Nephron (organoid): ENCODE measurements around the gene NEDD4L.

Experiments used
- H3K27ac Mint-ChIP-seq, 3 experiments: 2 replicates each; pipeline ENCODE4 v1.8.0; 2020; ENCODE audit warnings: mixed read lengths in 3 of 3, mild to moderate bottlenecking in 2 of 3, moderate library complexity in 1 of 3
- H3K27me3 Mint-ChIP-seq: 2 replicates; pipeline ENCODE4 v1.8.0; 2021; ENCODE audit warnings: low read depth, mild to moderate bottlenecking, moderate library complexity, mixed read lengths
- H3K36me3 Mint-ChIP-seq: 2 replicates; pipeline ENCODE4 v1.8.0; 2020; ENCODE audit warnings: low read depth, mixed read lengths
- H3K4me1 Mint-ChIP-seq: 2 replicates; pipeline ENCODE4 v1.8.0; 2020; ENCODE audit warnings: mixed read lengths
- H3K4me3 Mint-ChIP-seq, 3 experiments: 2 replicates each; pipeline ENCODE4 v1.8.0; 2020; ENCODE audit warnings: mild to moderate bottlenecking in 3 of 3, mixed read lengths in 3 of 3, moderate library complexity in 2 of 3
- H3K9me3 Mint-ChIP-seq: 2 replicates; pipeline ENCODE4 v1.8.0; 2020; ENCODE audit warnings: mixed read lengths
- CTCF ChIP-seq, 3 experiments: fragments of 200-600 bp; sonication (generic); IDR thresholded peaks; one replicate each; pipeline ENCODE4 v1.5.0; 2021; ENCODE audit warnings: antibody characterized with exemption in 3 of 3; ENCODE audit not compliant: unreplicated experiment in 3 of 3

The NEDD4L gene

GRCh38 chr18:58013241-58014211, 30.5 kb upstream of the NEDD4L start:
- Mint-ChIP-seq H3K36me3 (peaks cover 7% of the 10 kb centered on the region), H3K27me3 (peaks cover 4% of the 10 kb centered on the region), H3K27ac (peak overlapping the region; percentile 60 to 97 (median 72)), H3K4me1 (no peaks in the 10 kb centered on the region), H3K4me3 (no peak overlapping the region), H3K9me3 (peaks cover 17% of the 10 kb centered on the region)
- TF ChIP-seq CTCF (IDR thresholded peaks at IDR 0.05; ENCODE audit: unreplicated experiment in 3 of 3) = no peak

- H3K36me3 Mint-ChIP-seq = peaks cover 7% of the 10 kb centered on the region
These were observed 28.8 kb upstream of the NEDD4L start for GRCh38 chr18:58015065-58015780.

GRCh38 chr18:58017267-58017666, 26.8 kb upstream of the NEDD4L start:
- peaks cover 3% of the 10 kb centered on the region for H3K27me3 Mint-ChIP-seq
- no peak overlapping the region for H3K4me3 Mint-ChIP-seq
- no peaks in the 10 kb centered on the region for H3K4me1 Mint-ChIP-seq
- peak overlapping the region in 1 of 3 experiments; percentile 84 for H3K27ac Mint-ChIP-seq
- peaks cover 7% of the 10 kb centered on the region for H3K36me3 Mint-ChIP-seq
- TF ChIP-seq CTCF (IDR thresholded peaks at IDR 0.05; ENCODE audit: unreplicated experiment in 3 of 3) = no peak
- H3K9me3 Mint-ChIP-seq = peaks cover 17% of the 10 kb centered on the region

More at GRCh38 chr18:58015065-58015780, 28.8 kb upstream of the NEDD4L start:
- Mint-ChIP-seq H3K9me3 (peaks cover 17% of the 10 kb centered on the region), H3K4me3 (no peak overlapping the region), H3K27me3 (peaks cover 4% of the 10 kb centered on the region), H3K27ac (peak overlapping the region in 1 of 3 experiments; percentile 44), H3K4me1 (no peaks in the 10 kb centered on the region)
- no peak for TF ChIP-seq CTCF (IDR thresholded peaks at IDR 0.05; ENCODE audit: unreplicated experiment in 3 of 3)

- no peaks in the 10 kb centered on the region for H3K4me1 Mint-ChIP-seq
- peaks cover 3% of the 10 kb centered on the region for H3K27me3 Mint-ChIP-seq
- H3K27ac Mint-ChIP-seq = no peak overlapping the region
- TF ChIP-seq CTCF (IDR thresholded peaks at IDR 0.05; ENCODE audit: unreplicated experiment in 3 of 3) = no peak
- peaks cover 12% of the 10 kb centered on the region for H3K9me3 Mint-ChIP-seq
- H3K4me3 Mint-ChIP-seq = no peak overlapping the region
- H3K36me3 Mint-ChIP-seq = peaks cover 7% of the 10 kb centered on the region
These were observed 23.4 kb upstream of the NEDD4L start for GRCh38 chr18:58020567-58021107.

- Mint-ChIP-seq H3K9me3 (peaks cover 5% of the 10 kb centered on the region), H3K27ac (no peak overlapping the region), H3K4me1 (no peaks in the 10 kb centered on the region), H3K27me3 (peaks cover 3% of the 10 kb centered on the region), H3K4me3 (no peak overlapping the region), H3K36me3 (no peaks in the 10 kb centered on the region)
- no peak for TF ChIP-seq CTCF (IDR thresholded peaks at IDR 0.05; ENCODE audit: unreplicated experiment in 3 of 3)
These were observed 22.5 kb upstream of the NEDD4L start for GRCh38 chr18:58021504-58021903.
